NCI-H146 (cell line): Measurements from ENCODE around the gene SPTBN5.

Source experiments
- DNase-seq: peaks from one replicate; lab custom pipeline; 2025; lab: John Stamatoyannopoulos, UW

The SPTBN5 gene

DNA sequence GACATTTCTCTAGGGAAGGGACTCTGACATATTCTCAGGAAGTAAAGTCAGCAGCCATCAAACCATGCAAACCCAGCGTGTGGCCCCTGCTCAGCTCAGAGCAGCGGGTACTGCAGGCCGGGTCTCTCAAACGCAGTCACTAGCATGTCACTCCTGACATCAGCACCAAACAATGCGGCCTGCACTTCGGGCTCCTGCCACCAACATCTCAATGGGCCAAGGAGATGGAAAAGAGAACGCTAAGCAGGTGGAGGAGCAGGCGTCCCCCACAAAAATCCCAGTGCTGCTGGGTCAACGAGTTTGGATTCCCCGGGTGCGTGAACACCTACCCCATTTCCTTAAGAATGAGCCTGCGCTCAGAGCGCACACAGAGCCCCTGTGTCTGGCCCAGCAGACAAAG, 9.9 kb upstream of the SPTBN5 start:
- DNase-seq, result no peak

DNA sequence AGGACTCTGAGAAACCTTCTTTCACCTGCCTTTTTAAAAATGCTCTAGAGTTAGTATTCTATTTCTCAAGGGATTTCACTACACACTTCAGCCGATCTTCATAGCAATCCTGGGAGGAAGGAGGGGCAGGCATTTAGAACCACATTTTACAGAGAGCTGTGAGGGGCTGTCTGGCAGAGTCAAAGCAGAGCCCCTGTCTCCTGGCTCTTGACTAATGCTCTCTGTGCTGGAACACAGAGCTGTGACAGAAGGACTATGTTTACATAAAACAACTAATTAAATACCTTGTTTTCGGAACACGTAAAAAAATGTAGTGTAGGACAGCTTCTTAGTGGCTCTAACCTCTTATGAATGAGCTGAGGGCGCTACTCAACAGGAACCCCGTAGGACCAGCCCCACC, 7.6 kb upstream of the SPTBN5 start:
- no peak for DNase-seq

DNA sequence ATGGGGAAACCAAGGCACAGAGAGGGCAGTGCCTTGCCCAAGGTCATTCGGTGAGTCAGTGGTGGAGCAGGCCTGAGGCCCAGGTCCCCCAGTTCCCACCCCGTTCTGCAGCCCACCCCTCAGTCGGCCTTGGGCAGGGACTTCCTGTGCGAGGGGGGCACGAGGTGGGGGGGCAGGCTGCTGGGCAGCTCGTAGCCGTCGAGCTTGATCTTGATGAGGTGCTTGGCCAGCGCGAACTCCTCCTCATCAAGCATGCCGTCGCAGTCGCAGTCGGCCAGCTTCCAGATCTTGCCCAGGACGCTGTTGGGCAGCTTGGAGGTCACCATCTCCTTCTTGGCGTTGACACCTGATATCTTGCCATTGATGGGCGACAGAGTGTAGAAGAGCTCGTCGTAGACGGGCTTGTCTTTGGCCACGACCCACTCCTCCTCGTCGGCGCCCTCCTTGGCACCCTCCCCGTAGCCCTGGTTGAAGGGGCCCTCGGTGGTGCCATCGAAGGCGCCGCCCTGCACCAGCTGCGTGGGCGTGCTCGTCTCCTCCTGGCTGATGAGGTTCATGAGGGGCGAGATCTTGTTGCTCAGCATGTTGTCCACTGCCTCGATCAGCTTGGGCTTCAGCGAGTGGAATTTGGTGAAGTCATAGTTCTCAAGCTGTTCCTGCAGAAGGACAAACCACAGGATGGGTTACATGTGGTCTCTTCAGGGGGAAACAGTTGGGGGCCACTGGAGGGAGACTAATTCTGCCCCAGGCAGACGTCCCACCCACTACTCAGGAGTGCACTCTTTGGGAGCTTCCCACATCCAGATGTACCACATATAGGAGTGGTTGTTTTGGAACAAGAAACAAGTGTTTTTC, 6.9 kb upstream of the SPTBN5 start:
- no peak for DNase-seq

DNA sequence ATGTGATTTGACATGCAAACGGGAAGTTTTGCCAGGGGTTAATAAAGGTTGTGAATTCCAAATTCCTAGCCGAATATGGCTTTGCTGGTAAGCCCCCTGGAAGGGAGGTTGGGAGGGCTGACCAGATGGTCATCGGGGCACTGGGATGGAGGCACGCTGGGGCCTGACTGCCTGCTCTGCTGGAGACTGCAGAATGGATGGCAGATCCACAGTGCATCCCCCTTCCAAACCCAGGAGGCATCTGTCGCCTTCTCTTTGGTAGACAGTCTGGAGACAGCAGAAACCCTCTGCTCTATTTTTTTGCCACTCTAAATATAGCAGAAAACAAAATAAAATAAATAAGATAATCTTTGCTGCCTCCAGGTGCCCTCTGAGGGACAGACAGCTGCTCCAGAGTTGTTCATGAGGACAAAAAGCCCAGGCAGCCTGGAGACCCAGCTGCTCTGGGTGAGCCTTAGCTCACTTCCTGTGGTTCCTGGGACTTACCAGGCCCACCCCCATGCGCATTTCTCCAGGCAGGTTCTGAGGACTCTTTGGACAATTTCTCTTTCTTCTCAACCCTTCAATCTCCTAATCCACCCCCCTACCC, 6.1 kb upstream of the SPTBN5 start:
- peak; percentile 7 for DNase-seq

DNA sequence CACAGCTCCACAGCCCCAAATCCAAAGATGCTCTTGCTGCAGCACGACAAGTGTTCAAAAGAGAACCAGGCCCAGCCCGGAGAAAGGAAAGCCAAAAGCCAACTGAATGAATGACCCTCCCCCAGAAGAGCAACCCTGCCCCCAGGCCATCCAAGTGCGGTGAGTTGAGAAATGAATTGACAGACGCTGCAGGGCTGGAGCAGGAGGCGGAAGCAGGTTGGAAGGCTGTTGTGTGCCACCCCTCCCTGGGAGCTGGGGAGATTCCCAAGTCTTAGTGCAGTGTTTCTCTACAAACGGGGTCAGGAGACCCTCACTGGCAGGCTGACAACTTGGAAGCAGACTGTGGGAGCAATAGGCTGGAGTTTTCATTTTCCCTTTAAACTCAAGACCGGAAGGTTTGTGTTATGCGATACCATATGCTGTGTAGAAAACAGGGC, 3.5 kb upstream of the SPTBN5 start:
- no peak for DNase-seq

DNA sequence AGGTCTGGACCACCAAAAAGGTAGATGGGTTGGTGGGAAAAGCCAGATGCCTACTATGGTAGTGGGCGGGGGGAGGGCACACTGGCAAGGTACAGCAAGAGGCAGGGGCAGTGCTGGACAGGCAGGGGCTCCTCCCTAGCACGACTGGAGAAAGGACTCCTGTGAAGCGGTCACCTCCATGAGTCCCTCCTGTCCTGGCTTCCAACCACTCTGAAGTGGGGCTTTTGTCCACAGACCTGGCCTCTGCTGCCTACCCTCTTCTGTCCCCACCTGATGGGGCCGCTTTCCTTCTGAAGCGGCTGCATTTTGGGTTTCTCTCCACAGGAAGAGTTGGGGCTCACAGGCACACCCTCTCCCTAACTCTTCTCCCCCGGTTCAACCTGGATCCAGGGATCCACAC, 2.7 kb upstream of the SPTBN5 start:
- DNase-seq, result no peak

DNA sequence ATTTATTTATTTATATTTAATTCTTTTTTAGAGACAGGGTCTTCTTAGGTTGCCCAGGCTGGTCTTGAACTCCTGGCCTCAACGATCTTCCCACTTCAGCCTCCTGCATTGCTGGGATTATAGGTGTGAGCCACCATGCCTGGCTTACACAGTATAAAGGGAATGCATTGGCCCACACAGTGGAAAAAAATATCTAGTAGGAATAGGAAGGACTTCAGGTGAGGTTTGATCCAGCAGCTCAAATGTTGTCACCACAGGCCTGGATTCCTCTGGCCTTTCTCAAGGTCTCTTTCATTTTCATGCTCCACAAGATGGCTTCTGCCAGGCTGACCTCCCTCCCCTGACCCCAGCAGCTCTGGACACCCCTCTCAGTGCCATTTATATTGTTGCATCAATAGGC, 2.1 kb upstream of the SPTBN5 start:
- no peak for DNase-seq

DNA sequence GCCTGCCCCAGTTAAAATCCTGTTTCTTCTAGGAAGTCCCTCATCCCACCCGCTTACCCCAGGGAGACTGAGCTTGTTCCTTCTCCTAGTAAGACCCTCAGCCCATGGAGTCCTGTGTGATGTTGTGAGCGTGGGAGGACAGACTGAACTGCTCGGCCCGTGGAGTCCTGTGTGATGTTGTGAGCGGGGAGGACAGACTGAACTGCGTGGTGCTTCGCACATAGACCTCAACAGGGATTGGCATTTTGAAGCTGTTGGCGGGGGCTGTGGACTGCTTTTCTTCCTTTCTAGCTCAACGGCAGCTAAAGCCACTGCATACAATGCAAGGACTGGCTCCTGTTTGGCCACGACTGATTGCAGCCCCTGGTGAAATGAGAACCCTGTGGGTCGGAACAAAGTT, 1.6 kb upstream of the SPTBN5 start:
- no peak for DNase-seq

DNA sequence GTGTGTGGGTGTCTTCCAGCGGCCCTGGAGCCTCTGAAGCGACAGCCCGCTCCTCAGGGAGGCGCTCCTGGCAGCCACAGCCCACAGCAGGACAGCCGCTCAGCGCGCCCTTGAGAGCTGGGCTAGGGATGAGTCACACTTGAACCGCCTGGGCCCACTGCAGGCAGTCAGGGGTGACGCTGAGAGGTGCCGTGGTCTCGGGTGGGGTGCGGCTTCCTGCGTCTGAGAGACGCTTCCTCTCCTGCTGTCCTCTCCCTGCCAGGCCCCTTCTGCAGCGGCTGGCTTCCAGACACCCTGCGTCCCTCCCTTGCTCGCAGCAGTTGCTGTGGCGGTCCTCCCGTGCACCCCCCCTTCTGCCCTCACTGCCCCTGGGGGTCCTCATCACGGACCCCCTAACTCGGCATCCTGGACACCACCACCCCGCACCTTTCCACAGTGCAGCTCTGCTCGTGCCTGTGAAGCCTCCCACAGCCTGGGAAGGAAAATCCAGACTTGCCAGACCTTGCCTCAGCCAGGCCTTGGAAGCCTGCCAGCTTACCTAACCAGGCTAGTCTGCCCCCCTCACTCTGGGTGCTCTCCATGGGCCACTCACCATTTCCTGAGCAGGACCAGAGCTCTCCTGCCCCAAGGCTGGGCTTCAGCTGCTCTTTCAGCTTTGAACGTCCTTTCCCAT, 1.1 kb upstream of the SPTBN5 start:
- DNase-seq, result no peak

DNA sequence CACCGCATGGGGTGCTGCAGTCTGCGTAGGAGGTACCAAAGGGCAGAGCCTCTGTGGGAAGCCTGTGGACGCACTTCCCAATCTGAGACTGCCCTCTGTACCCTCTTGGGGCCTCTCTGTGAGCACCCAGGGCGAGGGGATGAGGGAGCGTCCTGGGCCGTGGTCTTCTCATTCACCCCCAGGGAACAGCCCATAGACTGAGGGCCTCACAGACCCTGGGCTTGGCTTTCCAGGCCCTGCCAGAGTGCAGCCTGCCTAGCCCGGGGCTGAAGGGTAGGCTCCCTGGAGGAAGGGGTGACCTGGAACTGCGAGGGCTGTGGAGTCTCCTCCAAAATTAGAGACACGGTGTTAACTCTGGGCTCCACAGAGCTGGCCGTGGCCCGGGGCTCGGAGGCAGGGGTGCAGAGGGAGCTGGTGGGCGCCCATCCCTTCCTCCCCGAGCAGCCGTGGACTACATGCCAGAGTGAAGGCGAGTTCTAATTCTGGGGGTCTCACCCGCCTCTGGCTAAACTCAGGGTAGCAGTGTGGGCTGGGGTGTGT, 468 bp upstream of the SPTBN5 start:
- DNase-seq, result no peak

DNA sequence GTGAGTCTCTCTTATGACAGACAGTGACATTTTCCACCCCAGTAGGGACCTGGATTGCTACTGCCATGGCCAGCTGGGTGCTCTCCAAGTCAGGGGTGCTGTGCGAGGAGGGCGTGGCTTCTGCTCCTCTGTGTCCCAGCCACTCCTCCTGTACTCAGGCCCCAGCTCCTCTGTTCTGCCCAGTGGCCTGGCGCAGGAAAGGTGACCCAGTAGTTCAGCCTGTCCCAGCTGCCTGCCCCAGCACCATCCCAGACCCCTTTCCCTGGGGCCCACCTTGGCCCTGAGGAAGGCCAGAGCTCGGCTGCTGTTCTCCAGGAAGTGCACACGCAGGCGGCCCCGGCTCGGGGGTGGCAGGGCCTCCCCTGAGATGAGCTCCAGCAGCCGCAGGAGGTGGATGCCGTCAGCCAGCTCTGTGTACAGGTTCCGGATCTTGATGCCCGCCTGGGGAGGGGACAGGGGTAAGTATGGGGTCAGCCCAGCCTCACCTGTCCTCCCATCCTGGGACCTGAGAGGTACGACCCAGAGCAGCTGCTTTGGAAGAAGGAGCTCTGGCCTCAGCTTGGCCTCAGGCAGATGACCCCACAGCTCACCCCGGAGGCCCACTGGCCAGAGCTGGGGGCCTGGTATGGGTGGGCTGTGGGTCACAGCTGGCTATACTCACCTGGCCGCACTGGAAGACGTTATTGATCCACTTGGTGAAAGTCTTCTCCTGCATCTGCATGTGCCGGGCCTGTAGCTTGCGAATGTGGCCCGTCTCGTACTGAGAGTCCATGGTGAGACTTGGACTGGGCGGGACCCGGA, 1.0 kb downstream of the SPTBN5 start:
- DNase-seq, result no peak

DNA sequence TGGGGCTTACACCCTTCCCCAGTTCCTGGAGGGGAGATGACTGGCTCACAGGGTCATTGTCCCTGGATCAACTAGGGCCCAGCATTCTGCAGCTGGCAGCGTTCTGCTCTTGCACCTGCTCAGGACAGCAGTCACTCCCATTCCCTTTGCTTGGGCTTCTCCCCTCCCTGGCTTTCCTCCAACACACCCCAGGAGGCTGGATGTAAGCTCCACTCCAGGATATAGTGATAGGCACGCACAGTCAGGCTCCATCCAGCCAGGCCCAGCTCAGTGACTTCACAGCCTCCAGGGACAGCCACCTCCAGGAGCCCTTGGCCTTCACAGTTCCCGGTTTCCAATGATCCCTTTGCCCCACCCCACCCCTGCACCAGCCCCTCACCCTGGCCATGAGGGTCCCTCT, 1.9 kb downstream of the SPTBN5 start:
- DNase-seq, result peak; percentile 92

DNA sequence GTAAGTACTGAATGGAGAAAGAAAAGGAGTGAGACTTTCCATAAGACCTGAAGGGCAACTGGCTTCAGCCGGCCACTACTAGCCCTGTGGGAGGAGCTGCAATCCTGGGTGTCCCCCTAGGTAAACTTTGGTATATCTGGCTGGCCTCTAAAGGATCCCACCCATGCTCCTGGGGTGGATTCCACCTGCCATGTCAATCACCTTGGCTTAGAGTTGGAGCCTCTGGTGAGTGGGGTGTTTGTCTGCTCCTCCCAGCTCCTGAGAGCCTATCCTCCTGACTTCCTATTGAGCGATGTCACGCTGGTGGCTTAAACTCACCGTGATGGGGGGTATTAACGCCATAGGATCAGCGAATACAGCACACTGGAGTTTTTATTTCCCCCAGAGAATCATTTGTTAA, 2.6 kb downstream of the SPTBN5 start:
- DNase-seq, result peak; percentile 53

DNA sequence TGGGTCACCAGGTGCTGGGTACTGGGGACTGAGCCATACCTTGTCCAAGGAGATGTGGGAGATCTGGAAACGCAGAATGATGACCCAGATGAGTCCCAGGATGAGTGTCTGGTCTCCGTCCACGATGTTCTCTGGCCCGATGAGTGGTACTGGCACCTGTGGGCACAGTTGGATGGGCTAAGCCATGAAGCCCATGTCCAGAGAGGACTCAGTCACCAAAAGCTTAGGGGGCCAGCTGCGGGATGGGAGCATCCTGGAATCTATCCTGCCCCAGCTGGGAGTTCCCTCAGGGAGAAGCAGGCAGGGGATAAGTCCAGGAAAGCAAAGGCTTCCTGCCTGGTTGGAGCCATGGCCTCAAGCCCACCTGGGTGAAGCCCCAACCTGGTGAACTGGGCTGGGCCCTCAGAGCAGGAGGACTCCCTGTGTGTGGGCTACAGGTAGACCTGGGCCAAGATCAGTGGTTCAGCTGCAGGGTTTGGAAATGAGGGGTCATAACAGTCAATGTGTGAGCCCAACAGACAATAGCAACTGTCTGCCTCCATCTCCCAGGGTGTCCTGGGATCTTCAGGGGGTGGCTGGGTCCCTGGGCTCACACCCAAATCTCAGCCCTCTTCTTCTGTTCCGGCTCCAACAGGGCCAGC, 3.7 kb downstream of the SPTBN5 start:
- DNase-seq, result no peak

DNA sequence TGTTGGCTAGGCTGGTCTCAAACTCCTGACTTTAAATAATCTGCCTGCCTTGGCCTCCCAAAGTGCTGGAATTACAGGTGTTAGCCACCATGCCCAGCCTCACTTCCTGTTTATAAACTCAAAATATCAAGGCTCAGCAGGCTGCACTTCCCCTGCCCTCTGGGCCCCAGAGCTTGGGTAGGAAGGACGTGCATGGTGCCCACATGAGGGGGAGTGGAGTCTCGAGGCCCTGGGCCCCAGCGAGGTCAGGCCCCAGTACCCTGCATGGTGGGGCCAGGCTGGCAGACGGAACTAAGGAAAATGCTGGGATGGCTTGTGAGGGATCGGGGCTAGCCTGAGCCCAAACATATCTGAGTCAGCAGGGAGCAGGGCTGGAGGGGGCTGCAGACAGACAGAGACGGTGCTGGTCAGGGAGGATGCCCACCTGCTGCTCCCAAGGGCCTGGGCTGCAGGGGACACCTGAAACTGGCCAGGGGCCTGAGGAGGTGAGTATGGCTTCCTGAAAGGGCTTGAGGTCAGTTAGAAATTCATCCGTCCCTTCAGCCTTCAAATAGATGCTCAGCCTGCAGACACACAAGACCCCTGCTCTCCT, 5.1 kb downstream of the SPTBN5 start:
- no peak for DNase-seq

DNA sequence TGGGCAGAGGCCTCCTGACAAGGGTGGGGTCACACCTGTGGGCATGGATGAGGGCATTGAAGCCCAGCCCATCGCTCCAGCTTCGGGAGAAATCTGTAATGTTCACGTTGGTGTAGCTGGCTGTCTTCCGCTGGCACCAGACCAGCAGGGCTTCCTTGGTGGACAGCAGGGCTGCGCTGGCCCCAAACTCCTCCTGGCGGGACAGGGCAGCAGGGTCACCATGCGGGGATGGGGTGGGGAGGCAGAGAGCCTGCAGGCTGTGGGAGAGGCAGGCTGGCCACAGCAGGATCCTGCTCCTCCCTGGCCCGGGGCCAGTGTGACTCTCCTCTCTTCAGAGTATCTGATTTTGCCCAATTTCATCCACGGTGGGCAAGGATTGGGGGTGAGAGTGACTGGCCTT, 6.0 kb downstream of the SPTBN5 start:
- no peak for DNase-seq

DNA sequence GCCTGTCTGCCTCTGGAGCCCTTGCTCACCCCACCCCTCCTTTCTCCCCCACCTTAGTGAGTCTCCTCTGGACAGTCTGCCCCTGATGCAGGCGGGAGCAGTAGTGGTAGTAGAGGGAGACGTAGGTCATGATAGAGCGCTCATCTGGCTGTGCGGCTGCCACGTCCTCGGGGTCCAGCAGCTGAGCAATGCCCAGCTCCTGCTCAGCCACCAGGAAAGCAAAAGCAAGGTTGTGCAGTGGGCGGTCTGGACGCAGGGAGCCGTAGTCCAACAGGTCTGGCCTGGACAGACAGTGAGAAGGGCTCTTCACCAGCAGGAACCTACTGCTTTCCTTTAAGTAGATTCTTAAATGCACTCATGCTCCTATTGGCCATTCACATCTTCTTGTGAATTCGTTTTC, 6.7 kb downstream of the SPTBN5 start:
- DNase-seq, result no peak

DNA sequence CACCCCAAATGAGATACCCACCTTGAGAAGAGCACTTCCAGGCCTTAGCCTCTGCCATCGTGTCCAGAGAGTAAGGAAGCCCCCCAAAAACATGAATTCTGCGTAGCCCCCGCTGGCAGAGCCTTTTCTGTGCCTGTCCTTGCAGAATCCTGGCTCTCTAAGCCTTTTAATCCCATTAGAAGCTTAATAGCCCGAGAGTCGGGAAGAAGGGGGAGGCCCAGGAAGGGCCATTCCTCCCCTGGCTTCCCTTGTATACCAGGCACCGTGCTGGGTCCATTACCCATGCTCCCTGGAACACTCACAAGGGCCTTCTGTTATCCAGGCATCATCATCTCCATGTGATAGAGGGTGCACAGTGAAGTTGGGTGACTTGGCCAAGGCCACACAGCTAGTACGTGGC, 7.1 kb downstream of the SPTBN5 start:
- DNase-seq, result no peak

DNA sequence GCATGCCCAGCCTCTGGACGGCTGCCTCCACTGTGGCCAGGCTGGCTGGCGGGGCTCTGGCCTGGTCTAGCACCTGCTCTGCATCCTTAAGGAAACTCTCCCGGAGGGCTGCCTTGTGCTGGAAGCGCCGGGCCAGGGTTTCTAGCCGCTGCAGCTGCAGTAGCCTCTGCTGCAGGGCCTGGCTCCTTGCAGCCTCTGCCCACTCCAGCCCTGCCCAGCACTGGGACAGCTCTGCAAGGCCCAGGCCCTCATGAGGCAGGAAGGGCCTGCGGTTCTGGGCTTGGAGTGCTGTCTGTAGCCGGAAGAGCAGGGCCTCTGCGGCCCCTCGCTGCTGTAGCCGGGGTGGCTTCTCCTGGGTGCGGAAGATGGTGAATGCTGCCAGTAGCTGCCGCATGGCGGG, 8.0 kb downstream of the SPTBN5 start:
- DNase-seq, result no peak

DNA sequence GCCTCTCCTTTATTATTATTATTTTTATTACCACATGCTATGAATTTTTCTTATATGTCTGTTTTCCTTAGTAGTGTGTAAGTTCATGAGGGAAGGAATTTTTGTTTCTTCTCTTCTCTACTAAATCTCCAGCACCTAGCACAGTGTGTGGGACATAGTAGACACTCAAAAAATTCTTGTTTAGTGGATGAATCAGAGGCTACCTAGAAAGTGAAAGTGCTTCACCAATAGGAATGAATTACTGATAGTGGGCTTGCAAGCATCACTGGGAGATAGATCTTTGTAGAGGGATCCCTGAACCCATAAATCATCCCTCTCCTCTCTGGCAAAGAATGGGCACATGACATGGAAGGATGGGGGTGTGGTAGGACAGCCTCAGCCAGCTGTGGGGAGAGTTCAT, 8.5 kb downstream of the SPTBN5 start:
- no peak for DNase-seq

DNA sequence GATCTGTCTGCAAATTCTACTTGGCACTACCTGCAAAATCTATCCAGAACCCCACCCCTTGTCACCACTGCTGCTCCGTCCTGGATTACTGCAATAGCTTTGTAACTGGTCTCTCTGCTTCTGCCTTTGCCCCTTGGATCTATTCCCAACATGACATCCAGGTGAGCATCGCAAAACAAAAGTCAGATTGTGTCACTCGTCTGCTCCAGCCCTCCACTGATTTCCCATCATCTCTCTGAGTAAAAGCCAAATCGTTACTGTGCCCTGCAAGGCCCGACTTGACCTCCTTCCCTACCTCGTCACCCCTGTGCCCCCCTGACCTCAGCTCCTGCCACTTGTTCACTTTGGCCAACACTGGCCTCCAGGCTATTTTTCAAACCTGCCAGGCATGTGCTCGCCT, 9.4 kb downstream of the SPTBN5 start:
- DNase-seq, result no peak
